Mucosa of stomach (tissue), 1 donor: ENCODE data around the gene SHC3.

Source experiments
- H3K27me3 ChIP-seq: one replicate; pipeline ENCODE4 v1.7.0; 2013; ENCODE audit warnings: mild to moderate bottlenecking, low read length; ENCODE audit not compliant: control insufficient read depth, insufficient read depth
- H3K36me3 ChIP-seq: one replicate; pipeline ENCODE4 v1.7.0; 2013; ENCODE audit warnings: low read length; ENCODE audit not compliant: control insufficient read depth, insufficient read depth
- H3K4me1 ChIP-seq: one replicate; pipeline ENCODE4 v1.7.0; 2013; ENCODE audit warnings: mild to moderate bottlenecking, low read length; ENCODE audit not compliant: control insufficient read depth, insufficient read depth
- H3K4me3 ChIP-seq: one replicate; pipeline ENCODE4 v1.7.0; 2013; ENCODE audit warnings: low read length
- H3K9ac ChIP-seq: one replicate; pipeline ENCODE4 v1.7.0; 2013; ENCODE audit warnings: mild to moderate bottlenecking, low read length, moderate library complexity
- H3K9me3 ChIP-seq: one replicate; pipeline ENCODE4 v1.7.0; 2013; ENCODE audit warnings: mild to moderate bottlenecking, low read length, moderate library complexity; ENCODE audit not compliant: control insufficient read depth
- donor health status: Pancreatic carcinoma.

SHC3 gene

GRCh38 chr9:89115426-89115825 is 63.2 kb downstream of the SHC3 start:
- H3K9me3 ChIP-seq: no peaks in the 10 kb centered on the region
- H3K36me3 ChIP-seq: no peaks in the 10 kb centered on the region
- H3K4me1 ChIP-seq: no peaks in the 10 kb centered on the region
- H3K9ac ChIP-seq: no peak overlapping the region
- H3K4me3 ChIP-seq: no peak overlapping the region
- no peaks in the 10 kb centered on the region for H3K27me3 ChIP-seq

- no peaks in the 10 kb centered on the region for H3K27me3 ChIP-seq
- H3K4me1 ChIP-seq: no peaks in the 10 kb centered on the region
- no peaks in the 10 kb centered on the region for H3K36me3 ChIP-seq
- no peaks in the 10 kb centered on the region for H3K9me3 ChIP-seq
- no peak overlapping the region for H3K9ac ChIP-seq
- no peak overlapping the region for H3K4me3 ChIP-seq
Observed at GRCh38 chr9:89114741-89115140, 63.9 kb downstream of the SHC3 start.

- Histone ChIP-seq H3K9me3 (no peaks in the 10 kb centered on the region), H3K4me1 (no peaks in the 10 kb centered on the region), H3K9ac (no peak overlapping the region), H3K27me3 (no peaks in the 10 kb centered on the region), H3K4me3 (no peak overlapping the region), H3K36me3 (no peaks in the 10 kb centered on the region)
Observed at GRCh38 chr9:89113851-89114250, 64.8 kb downstream of the SHC3 start.

GRCh38 chr9:89112243-89112642 is 66.4 kb downstream of the SHC3 start:
- Histone ChIP-seq H3K4me3 (no peak overlapping the region), H3K36me3 (no peaks in the 10 kb centered on the region), H3K9me3 (no peaks in the 10 kb centered on the region), H3K4me1 (no peaks in the 10 kb centered on the region), H3K9ac (no peak overlapping the region), H3K27me3 (no peaks in the 10 kb centered on the region)

- Histone ChIP-seq H3K36me3 (no peaks in the 10 kb centered on the region), H3K4me3 (no peak overlapping the region), H3K4me1 (no peaks in the 10 kb centered on the region), H3K9ac (no peak overlapping the region), H3K27me3 (no peaks in the 10 kb centered on the region), H3K9me3 (no peaks in the 10 kb centered on the region)
Observed at GRCh38 chr9:89109666-89110065, 69.0 kb downstream of the SHC3 start.

- no peak overlapping the region for H3K9ac ChIP-seq
- no peaks in the 10 kb centered on the region for H3K9me3 ChIP-seq
- no peaks in the 10 kb centered on the region for H3K27me3 ChIP-seq
- H3K4me3 ChIP-seq: no peak overlapping the region
- H3K4me1 ChIP-seq: no peaks in the 10 kb centered on the region
- H3K36me3 ChIP-seq: no peaks in the 10 kb centered on the region
Observed at GRCh38 chr9:89107406-89107805, 71.2 kb downstream of the SHC3 start.

GRCh38 chr9:89106224-89106851 is 72.3 kb downstream of the SHC3 start:
- Histone ChIP-seq H3K36me3 (no peaks in the 10 kb centered on the region), H3K9me3 (no peaks in the 10 kb centered on the region), H3K27me3 (no peaks in the 10 kb centered on the region), H3K9ac (no peak overlapping the region), H3K4me1 (no peaks in the 10 kb centered on the region), H3K4me3 (no peak overlapping the region)

GRCh38 chr9:89104821-89105220 is 73.8 kb downstream of the SHC3 start:
- Histone ChIP-seq H3K36me3 (no peaks in the 10 kb centered on the region), H3K27me3 (no peaks in the 10 kb centered on the region), H3K9me3 (no peaks in the 10 kb centered on the region), H3K9ac (no peak overlapping the region), H3K4me3 (no peak overlapping the region), H3K4me1 (no peaks in the 10 kb centered on the region)

- H3K9me3 ChIP-seq: no peaks in the 10 kb centered on the region
- H3K36me3 ChIP-seq: no peaks in the 10 kb centered on the region
- H3K4me3 ChIP-seq: no peak overlapping the region
- no peak overlapping the region for H3K9ac ChIP-seq
- no peaks in the 10 kb centered on the region for H3K27me3 ChIP-seq
- H3K4me1 ChIP-seq: no peaks in the 10 kb centered on the region
Observed at GRCh38 chr9:89097219-89097618, 81.4 kb downstream of the SHC3 start.

- Histone ChIP-seq H3K4me3 (no peak overlapping the region), H3K4me1 (no peaks in the 10 kb centered on the region), H3K36me3 (no peaks in the 10 kb centered on the region), H3K9me3 (no peaks in the 10 kb centered on the region), H3K27me3 (no peaks in the 10 kb centered on the region), H3K9ac (no peak overlapping the region)
Observed at GRCh38 chr9:89096807-89097206, 81.8 kb downstream of the SHC3 start.

- Histone ChIP-seq H3K36me3 (no peaks in the 10 kb centered on the region), H3K27me3 (no peaks in the 10 kb centered on the region), H3K9ac (no peak overlapping the region), H3K4me1 (no peaks in the 10 kb centered on the region), H3K9me3 (no peaks in the 10 kb centered on the region), H3K4me3 (no peak overlapping the region)
Observed at GRCh38 chr9:89095761-89096528, 82.7 kb downstream of the SHC3 start.

GRCh38 chr9:89093201-89093975 is 85.2 kb downstream of the SHC3 start:
- no peaks in the 10 kb centered on the region for H3K9me3 ChIP-seq
- no peak overlapping the region for H3K4me3 ChIP-seq
- no peaks in the 10 kb centered on the region for H3K36me3 ChIP-seq
- no peak overlapping the region for H3K9ac ChIP-seq
- no peaks in the 10 kb centered on the region for H3K27me3 ChIP-seq
- H3K4me1 ChIP-seq: no peaks in the 10 kb centered on the region
